Spinal cord (tissue), 10 donors: ENCODE data around the gene CCR8. TPM values are rescaled to one million over a fixed set of nuclear protein-coding genes. Genes with fewer than 3 reads are reported as not detected.
"Not testable (repeated sequence)": the region's sequence is repeated elsewhere in the genome, so short reads cannot be mapped to it uniquely, and the experiment has no call there.

Experiments
- DNase-seq, 6 donors: peaks; one replicate each; pipeline versions ENCODE4 v3.0.0 to v3.0.0-alpha.2; 2013 to 2015; ENCODE audit warnings: low spot score in 6 of 6, low read depth in 4 of 6
- H3K27ac ChIP-seq: one replicate; pipeline ENCODE4 v1.5.1; 2013; ENCODE audit warnings: low read depth, low read length, control low read depth
- H3K27me3 ChIP-seq: one replicate; pipeline ENCODE4 v1.6.1; 2013; ENCODE audit warnings: low read length; ENCODE audit not compliant: control insufficient read depth, insufficient read depth
- H3K36me3 ChIP-seq: one replicate; pipeline ENCODE4 v1.6.1; 2013; ENCODE audit warnings: low read length; ENCODE audit not compliant: control insufficient read depth, insufficient read depth
- H3K4me1 ChIP-seq: one replicate; pipeline ENCODE4 v1.6.1; 2013; ENCODE audit warnings: low read length; ENCODE audit not compliant: control insufficient read depth, insufficient read depth
- H3K4me3 ChIP-seq: one replicate; pipeline ENCODE4 v1.5.1; 2013; ENCODE audit warnings: low read depth, low read length, control low read depth
- H3K9me3 ChIP-seq: one replicate; pipeline ENCODE4 v1.6.1; 2013; ENCODE audit warnings: low read length; ENCODE audit not compliant: control insufficient read depth, insufficient read depth
- WGBS: methylation state at CpG from one replicate; pipeline ENCODE4 v1.1.5; 2013; ENCODE audit warnings: missing lambda C conversion rate; ENCODE audit not compliant: insufficient coverage; 5-methylcytosine and 5-hydroxymethylcytosine counted together
- polyA plus RNA-seq, 2 donors: library from polyadenylated mRNA; unstranded; fragments of 120-200 nt; gene quantifications; one replicate each; pipeline ENCODE4 v1.2.1, GENCODE V29; 2013; ENCODE audit not compliant: insufficient read length in 2 of 2
- total RNA-seq, 2 donors: library from RNA; depleted of rRNA in 1 of 2; stranded (reverse); fragments of 120-200 nt in 1 of 2; fragments of >200 nt in 1 of 2; gene quantifications; one replicate each; pipeline versions ENCODE4 v1.2.3 to v1.2.4, GENCODE V29; 2013 to 2014
- donor health status: healthy.

CCR8 gene
- total and polyA plus RNA-seq, 4 donors: not detected

DNA sequence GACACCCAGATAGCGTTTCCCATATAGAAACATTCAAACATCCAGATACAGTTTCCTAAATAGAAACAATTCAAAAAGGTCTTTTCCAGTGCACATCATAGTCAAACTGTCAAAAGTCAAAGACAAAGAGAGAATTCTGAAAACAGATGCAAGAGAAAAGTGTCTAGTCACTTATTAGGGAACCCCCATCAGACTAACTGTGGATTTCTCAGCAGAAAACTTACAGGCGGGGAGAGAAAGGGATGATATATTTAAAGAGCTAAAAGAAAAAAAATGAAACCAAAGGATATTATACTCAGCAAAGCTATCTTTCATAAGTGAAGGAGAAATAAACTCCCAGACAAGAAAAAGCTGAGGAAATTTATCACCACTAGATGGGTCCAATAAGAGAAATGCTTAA, 27.3 kb upstream of the CCR8 start:
- H3K4me1 ChIP-seq: no peaks in the 10 kb centered on the region
- H3K27me3 ChIP-seq: no peaks in the 10 kb centered on the region
- no peak overlapping the region for H3K4me3 ChIP-seq
- no CpG with 5 or more reads among the region's 2 CpGs for WGBS
- peaks cover 2% of the 10 kb centered on the region for H3K9me3 ChIP-seq
- H3K27ac ChIP-seq: no peak overlapping the region
- no peak for DNase-seq
- H3K36me3 ChIP-seq: no peaks in the 10 kb centered on the region

DNA sequence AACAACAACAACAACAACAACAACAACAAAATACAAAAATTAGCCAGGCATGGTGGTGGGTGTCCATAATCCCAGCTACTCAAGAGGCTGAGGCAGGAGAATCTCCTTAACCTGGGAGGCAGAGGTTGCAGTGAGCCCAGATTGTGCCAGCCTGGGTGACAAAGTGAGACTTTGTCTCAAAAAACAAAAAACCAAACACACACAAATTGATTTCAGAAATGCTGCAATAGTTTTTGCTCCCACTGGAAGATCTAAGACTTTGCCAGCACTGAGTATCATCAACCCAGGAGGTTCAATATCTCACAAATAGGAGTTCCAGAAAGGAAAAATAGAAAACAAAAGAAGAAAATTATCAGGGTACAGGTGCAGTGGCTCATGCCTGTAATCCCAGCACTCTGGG, 16.2 kb upstream of the CCR8 start:
- Histone ChIP-seq H3K4me3 (no peak overlapping the region), H3K27ac (no peak overlapping the region), H3K9me3 (peaks cover 3% of the 10 kb centered on the region), H3K36me3 (no peaks in the 10 kb centered on the region), H3K4me1 (no peaks in the 10 kb centered on the region), H3K27me3 (no peaks in the 10 kb centered on the region)
- no peak for DNase-seq

DNA sequence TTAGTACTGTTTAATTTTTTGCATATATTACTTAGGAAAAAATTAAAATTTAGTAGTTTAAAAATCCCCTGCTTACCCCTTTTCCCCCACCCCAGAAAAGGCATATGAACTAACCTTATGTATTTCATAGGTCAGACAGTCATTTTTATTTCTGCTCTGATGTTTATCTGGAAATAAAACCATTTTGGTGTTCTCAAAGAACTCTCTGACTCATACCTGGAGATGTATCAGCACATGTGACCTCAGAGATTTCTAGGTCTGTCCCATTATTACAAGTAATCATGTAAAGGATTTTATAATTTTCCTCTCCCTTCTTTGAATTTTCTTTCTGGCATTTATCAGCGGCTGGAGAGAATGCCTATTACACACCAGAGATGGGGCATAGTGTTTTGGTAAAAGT, 14.1 kb upstream of the CCR8 start:
- Histone ChIP-seq H3K9me3 (peaks cover 3% of the 10 kb centered on the region), H3K36me3 (no peaks in the 10 kb centered on the region), H3K27me3 (no peaks in the 10 kb centered on the region), H3K4me3 (no peak overlapping the region), H3K4me1 (no peaks in the 10 kb centered on the region), H3K27ac (no peak overlapping the region)
- WGBS: no CpG with 5 or more reads among the region's 1 CpG
- no peak for DNase-seq

DNA sequence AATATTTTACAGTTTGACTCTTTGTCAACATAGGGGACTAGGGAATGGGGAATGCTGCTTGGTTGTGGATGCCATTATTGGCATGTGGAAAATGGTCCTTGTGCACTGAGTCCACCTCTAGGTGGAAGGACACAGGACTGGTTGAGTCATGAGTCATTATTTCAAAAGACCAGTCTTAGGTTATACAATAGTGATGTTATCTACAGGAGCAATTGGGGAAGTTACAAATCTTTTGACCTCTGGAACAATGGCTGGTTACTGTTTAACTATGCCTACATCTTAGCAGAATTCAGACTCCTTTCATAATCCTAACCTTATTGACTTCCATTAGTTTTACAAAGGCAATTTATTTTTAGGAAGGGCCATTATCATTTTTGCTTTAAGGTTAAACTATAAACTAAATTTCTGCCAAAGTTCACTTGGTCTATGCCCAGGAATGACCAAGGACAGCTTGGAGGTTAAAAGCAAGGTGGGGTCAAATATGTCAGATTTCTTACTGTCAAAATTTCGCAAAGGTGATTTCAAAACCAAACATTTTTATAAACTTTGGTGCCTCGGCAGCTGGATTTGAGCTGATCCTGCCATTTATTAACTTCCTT, 11.8 kb upstream of the CCR8 start:
- no peak overlapping the region for H3K4me3 ChIP-seq
- WGBS: no CpG with 5 or more reads among the region's 2 CpGs
- H3K27me3 ChIP-seq: no peaks in the 10 kb centered on the region
- no peaks in the 10 kb centered on the region for H3K36me3 ChIP-seq
- peaks cover 3% of the 10 kb centered on the region for H3K9me3 ChIP-seq
- no peak for DNase-seq
- no peak overlapping the region for H3K27ac ChIP-seq
- no peaks in the 10 kb centered on the region for H3K4me1 ChIP-seq

DNA sequence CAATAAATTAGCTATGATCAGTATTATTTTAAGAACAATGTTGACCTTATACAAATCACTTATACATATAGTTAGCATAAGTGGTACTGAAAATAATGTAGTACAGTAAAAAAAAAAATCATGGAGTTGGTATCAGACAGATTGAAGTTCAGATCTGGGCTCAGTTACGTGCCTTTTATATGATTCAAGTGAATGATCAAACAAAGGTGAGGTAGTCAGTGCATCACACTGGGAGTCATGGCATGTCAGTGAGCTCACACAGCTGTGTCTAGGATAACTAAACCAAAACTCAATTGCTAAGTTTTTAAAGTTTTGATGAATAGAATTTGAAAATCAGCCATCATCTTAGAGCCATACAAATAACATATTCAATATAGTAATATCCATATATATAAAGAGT, 11.2 kb upstream of the CCR8 start:
- peaks cover 3% of the 10 kb centered on the region for H3K9me3 ChIP-seq
- no CpG with 5 or more reads among the region's 1 CpG for WGBS
- no peak overlapping the region for H3K27ac ChIP-seq
- H3K4me1 ChIP-seq: no peaks in the 10 kb centered on the region
- H3K4me3 ChIP-seq: no peak overlapping the region
- no peak for DNase-seq
- H3K27me3 ChIP-seq: no peaks in the 10 kb centered on the region
- no peaks in the 10 kb centered on the region for H3K36me3 ChIP-seq

DNA sequence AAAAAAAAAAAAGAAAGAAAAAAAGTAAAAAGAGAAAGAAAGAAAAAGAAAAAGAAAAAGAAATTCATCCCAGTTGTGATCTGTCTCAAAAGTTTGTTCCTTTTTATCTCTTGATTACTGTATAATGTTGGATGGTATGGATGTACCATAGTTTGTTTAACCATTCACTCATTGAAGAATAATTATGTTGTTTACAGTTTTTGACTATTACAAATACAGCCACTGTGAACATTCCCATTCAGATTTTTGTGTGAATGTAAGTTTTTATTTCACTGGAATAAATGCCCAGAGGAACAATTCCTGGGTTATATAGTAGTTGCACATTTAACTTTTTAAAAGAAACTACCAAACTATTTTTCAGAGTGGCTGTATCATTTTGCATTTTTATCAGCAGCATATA, 10.3 kb upstream of the CCR8 start:
- H3K27me3 ChIP-seq: no peaks in the 10 kb centered on the region
- no peak for DNase-seq
- H3K27ac ChIP-seq: no peak overlapping the region
- peaks cover 3% of the 10 kb centered on the region for H3K9me3 ChIP-seq
- H3K4me3 ChIP-seq: no peak overlapping the region
- no peaks in the 10 kb centered on the region for H3K4me1 ChIP-seq
- H3K36me3 ChIP-seq: no peaks in the 10 kb centered on the region

DNA sequence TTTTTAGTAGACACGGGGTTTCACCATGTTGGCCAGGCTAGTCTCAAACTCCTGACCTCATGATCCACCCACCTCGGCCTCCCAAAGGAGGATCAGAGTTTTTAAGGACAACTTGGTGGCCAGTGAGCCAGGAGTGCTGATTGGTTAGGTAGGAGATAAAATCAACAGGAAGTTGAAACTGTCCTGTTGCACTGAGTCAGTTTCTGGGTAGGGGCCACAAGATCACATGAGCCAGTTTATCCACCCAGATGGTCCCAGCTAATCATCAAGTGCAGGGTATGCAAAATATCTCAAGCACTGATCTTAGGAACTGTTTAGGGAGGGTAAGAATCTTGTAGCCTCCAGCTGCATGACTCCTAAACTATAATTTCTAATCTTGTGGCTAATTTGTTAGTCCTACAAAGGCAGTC, 7.9 kb upstream of the CCR8 start:
- no CpG with 5 or more reads among the region's 2 CpGs for WGBS
- H3K4me3 ChIP-seq, H3K4me1 ChIP-seq, H3K27me3 ChIP-seq, DNase-seq, H3K36me3 ChIP-seq, H3K9me3 ChIP-seq, H3K27ac ChIP-seq: not testable (repeated sequence)

DNA sequence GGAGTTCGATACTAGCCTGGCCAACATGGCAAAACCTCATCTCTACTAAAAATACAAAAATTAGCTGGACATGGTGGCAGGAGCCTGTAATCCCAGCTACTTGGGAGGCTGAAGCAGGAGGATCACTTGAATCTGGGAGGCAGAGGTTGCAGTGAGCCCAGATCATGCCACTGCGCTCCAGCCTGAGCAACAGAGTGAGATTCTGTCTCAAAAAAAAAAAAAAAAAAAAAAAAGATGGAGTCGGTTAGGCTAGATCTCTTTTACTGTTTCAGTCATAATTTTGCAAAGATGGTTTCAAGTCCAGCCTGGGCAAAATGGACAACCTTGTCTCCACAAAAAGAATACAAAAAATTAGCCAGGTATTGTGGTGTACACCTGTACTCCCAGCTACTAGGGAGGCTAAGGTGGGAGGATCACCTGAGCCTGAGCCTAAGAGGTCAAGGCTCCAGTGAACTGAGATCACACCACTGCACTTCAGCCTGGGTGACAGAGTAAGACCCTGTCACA, 7.2 kb upstream of the CCR8 start:
- not testable (repeated sequence) for H3K9me3 ChIP-seq, H3K4me1 ChIP-seq, H3K27ac ChIP-seq, H3K4me3 ChIP-seq, H3K27me3 ChIP-seq, H3K36me3 ChIP-seq, DNase-seq
- WGBS: no CpG with 5 or more reads among the region's 3 CpGs

DNA sequence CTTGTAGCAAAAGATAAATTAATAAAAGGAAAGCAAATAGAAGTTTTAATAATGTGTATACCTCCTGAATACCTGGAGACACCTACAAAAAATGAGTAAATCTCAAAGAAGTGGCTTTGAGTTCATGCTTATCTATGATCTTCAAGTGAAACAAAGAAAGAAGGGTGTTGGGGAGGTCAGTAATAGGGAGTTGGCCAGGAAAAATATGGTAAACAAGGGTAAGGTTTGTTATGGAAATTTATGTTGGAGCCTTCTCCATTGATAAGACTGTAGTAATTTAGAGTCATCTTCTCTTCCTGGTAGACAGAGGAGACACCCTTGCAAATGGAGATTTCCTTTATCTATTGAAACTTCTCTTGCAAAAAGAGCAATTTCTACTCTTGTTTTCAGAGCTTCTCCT, 6.6 kb upstream of the CCR8 start:
- no peaks in the 10 kb centered on the region for H3K4me1 ChIP-seq
- H3K4me3 ChIP-seq: no peak overlapping the region
- H3K27me3 ChIP-seq: no peaks in the 10 kb centered on the region
- no peaks in the 10 kb centered on the region for H3K36me3 ChIP-seq
- no peak overlapping the region for H3K27ac ChIP-seq
- DNase-seq: no peak
- no peaks in the 10 kb centered on the region for H3K9me3 ChIP-seq

DNA sequence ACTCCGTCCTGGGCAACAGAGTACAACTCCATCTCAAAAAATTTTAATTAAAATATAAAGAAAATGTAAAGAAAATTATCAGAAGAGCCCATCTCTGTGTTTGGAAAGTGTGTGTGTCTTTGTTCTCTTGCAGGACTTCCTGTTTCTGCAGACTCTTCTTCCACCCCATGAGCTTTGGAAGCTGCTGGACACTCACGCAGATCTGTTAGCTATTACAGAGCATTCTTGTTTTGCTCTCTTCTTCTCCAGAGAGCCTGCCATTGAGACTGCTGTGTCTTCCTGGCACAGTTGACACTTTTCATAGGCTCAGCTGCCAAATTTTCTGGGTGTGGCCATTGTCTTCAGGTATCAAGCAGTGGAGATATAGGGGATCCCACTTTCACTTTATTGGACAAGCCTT, 6.0 kb upstream of the CCR8 start:
- Histone ChIP-seq H3K4me1 (no peaks in the 10 kb centered on the region), H3K9me3 (no peaks in the 10 kb centered on the region), H3K4me3 (no peak overlapping the region), H3K27ac (no peak overlapping the region), H3K36me3 (no peaks in the 10 kb centered on the region), H3K27me3 (no peaks in the 10 kb centered on the region)
- DNase-seq: no peak
- 83% methylated on average over 1 of the region's 2 CpGs for WGBS
